Endodermal cell (in vitro differentiated cells): Measurements from ENCODE around the gene ENAM. TPM values are rescaled to one million over a fixed set of nuclear protein-coding genes. Genes with fewer than 3 reads are reported as not detected.

ENCODE experiments used
- DNase-seq: peaks from one replicate; pipeline ENCODE4 v3.0.0-alpha.2; 2017
- H3K27ac ChIP-seq: 2 replicates; pipeline ENCODE4 v1.5.1; 2013; ENCODE audit warnings: mild to moderate bottlenecking, low read depth, low read length, moderate library complexity
- H3K27me3 ChIP-seq: 2 replicates; pipeline ENCODE4 v1.6.1; 2013; ENCODE audit warnings: mild to moderate bottlenecking, low read length, moderate library complexity; ENCODE audit not compliant: insufficient read depth, control insufficient read depth, poor library complexity, severe bottlenecking
- H3K36me3 ChIP-seq: 2 replicates; pipeline ENCODE4 v1.7.0; 2013; ENCODE audit warnings: mild to moderate bottlenecking, low read length, moderate library complexity; ENCODE audit not compliant: control insufficient read depth, insufficient read depth
- H3K4me1 ChIP-seq: one replicate; pipeline ENCODE4 v1.7.0; 2013; ENCODE audit warnings: low read length; ENCODE audit not compliant: control insufficient read depth, insufficient read depth
- H3K4me3 ChIP-seq: 2 replicates; pipeline ENCODE4 v1.5.1; 2013; ENCODE audit warnings: mild to moderate bottlenecking, low read length, moderate library complexity
- H3K9ac ChIP-seq: 2 replicates; pipeline ENCODE4 v1.6.1; 2013; ENCODE audit warnings: mild to moderate bottlenecking, low read length, moderate library complexity; ENCODE audit not compliant: poor library complexity, severe bottlenecking; ENCODE audit errors: extremely low read depth
- H3K9me3 ChIP-seq: 2 replicates; pipeline ENCODE4 v1.6.1; 2013; ENCODE audit warnings: mild to moderate bottlenecking, low read length, moderate library complexity; ENCODE audit not compliant: control insufficient read depth
- H3K27ac Mint-ChIP-seq: 2 replicates; pipeline ENCODE4 v1.8.0; 2020; ENCODE audit warnings: mixed read lengths
- H3K27me3 Mint-ChIP-seq: 2 replicates; pipeline ENCODE4 v1.8.0; 2021; ENCODE audit warnings: mild to moderate bottlenecking, mixed read lengths; ENCODE audit not compliant: insufficient read depth
- H3K36me3 Mint-ChIP-seq: 2 replicates; pipeline ENCODE4 v1.8.0; 2020; ENCODE audit warnings: low read depth, mixed read lengths
- H3K4me1 Mint-ChIP-seq: 2 replicates; pipeline ENCODE4 v1.8.0; 2020; ENCODE audit warnings: mixed read lengths
- H3K4me3 Mint-ChIP-seq: 2 replicates; pipeline ENCODE4 v1.8.0; 2020; ENCODE audit warnings: mild to moderate bottlenecking, moderate library complexity, mixed read lengths
- H3K9me3 Mint-ChIP-seq: 2 replicates; pipeline ENCODE4 v1.8.0; 2020; ENCODE audit warnings: mild to moderate bottlenecking, mixed read lengths
- WGBS, 2 experiments: methylation state at CpG; one replicate each; pipeline versions ENCODE4 v1.1.5 to v1.1.7; 2013; ENCODE audit warnings: missing lambda C conversion rate in 2 of 2, mixed read lengths in 1 of 2; ENCODE audit not compliant: insufficient coverage in 1 of 2, insufficient read length in 1 of 2; 5-methylcytosine and 5-hydroxymethylcytosine counted together
- total RNA-seq, 2 donors: library from RNA; stranded (reverse); fragmentation: NEBNext Ultra II Directional in 1 of 2; extraction: Animal tissue kit (Norgen Biotek cat#: 25700) in 1 of 2; gene quantifications; 2 replicates in 1 of 2; 3 replicates in 1 of 2; pipeline ENCODE4 v1.2.1, GENCODE V29; 2021
- TF ChIP-seq, protein P1 (sequence below): fragments of 200-600 bp; sonication (generic); conservative IDR thresholded peaks from 2 replicates; pipeline ENCODE4 v1.5.0; 2021; ENCODE audit warnings: antibody characterized with exemption, mild to moderate bottlenecking

ENAM gene
- total RNA-seq, 2 donors from 2014 or later: not detected

DNA sequence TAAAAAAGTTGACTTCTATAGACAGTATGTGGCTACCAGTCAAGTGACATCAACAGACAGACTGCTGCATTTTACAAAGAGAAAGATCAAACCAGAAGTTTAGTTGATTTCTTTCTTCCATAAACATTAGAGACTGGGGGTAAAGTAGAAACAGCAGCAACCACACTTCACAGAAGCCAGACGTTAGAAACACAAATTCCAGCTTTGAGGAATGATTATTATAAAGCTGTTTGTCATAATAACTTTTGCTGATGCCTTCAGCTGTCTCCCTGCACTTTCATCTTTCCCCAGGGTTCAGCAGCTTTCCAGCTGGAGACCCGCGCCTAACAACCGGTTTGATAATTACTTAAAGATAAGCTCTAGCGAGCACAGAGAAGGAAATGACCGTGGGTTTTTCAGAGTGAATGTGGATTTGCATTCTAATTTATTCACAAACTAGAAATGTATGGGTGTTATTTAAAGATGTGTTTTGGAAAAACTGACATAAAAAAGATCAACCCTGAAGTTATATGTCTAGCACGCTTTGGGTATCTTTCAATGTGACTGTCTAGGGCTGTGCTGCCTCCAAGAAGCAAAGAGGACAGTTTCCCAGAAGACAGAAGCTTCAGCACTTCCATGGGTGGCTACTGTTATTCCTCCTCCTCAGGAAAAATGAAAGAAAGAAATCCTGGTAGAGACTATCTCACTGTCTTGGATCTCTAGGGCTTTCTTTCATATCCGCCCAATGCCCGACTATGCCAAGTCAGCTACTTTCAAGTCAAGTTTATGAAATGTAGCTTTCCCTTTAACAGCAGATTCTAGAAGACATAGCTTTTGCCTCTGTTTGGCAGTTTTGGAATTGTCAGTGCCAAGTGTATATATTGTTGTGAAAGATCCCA, 15.0 kb upstream of the ENAM start:
- TF ChIP-seq, protein P1, sequence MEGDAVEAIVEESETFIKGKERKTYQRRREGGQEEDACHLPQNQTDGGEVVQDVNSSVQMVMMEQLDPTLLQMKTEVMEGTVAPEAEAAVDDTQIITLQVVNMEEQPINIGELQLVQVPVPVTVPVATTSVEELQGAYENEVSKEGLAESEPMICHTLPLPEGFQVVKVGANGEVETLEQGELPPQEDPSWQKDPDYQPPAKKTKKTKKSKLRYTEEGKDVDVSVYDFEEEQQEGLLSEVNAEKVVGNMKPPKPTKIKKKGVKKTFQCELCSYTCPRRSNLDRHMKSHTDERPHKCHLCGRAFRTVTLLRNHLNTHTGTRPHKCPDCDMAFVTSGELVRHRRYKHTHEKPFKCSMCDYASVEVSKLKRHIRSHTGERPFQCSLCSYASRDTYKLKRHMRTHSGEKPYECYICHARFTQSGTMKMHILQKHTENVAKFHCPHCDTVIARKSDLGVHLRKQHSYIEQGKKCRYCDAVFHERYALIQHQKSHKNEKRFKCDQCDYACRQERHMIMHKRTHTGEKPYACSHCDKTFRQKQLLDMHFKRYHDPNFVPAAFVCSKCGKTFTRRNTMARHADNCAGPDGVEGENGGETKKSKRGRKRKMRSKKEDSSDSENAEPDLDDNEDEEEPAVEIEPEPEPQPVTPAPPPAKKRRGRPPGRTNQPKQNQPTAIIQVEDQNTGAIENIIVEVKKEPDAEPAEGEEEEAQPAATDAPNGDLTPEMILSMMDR: no peak
- H3K4me1 Mint-ChIP-seq: peaks cover 35% of the 10 kb centered on the region
- H3K4me1 ChIP-seq: peaks cover 8% of the 10 kb centered on the region
- H3K4me3 Mint-ChIP-seq: no peak overlapping the region
- WGBS, 2 experiments: 67 to 82% methylated on average over 1 to 9 of the region's 9 CpGs
- no peaks in the 10 kb centered on the region for H3K9me3 Mint-ChIP-seq
- no peak overlapping the region for H3K27ac ChIP-seq
- no peaks in the 10 kb centered on the region for H3K9me3 ChIP-seq
- no peak overlapping the region for H3K27ac Mint-ChIP-seq
- DNase-seq: no peak
- H3K27me3 Mint-ChIP-seq: peaks cover 38% of the 10 kb centered on the region
- H3K9ac ChIP-seq: no peak overlapping the region
- H3K36me3 ChIP-seq: no peaks in the 10 kb centered on the region
- H3K27me3 ChIP-seq: peaks cover 5% of the 10 kb centered on the region
- no peaks in the 10 kb centered on the region for H3K36me3 Mint-ChIP-seq
- H3K4me3 ChIP-seq: no peak overlapping the region

DNA sequence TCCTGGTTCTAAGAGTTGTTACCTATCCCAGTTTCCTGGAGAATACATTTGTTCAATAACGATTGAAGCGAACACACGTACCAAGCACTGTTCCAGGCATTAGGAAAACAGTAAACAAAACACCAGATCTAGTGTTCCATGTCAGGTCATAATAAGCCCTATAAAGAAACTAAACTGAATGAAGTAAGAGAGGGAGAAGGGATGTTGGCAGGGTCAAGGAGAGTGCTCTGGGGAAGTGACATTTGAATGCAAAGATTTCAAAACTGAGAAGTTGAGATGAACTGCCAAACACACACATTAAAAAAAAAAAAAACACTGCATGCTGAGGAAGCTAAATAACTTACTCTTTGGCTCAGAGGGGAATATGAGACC, 14.4 kb upstream of the ENAM start:
- TF ChIP-seq, protein P1: no peak
- H3K27me3 ChIP-seq: peaks cover 5% of the 10 kb centered on the region
- no peak overlapping the region for H3K4me3 Mint-ChIP-seq

DNA sequence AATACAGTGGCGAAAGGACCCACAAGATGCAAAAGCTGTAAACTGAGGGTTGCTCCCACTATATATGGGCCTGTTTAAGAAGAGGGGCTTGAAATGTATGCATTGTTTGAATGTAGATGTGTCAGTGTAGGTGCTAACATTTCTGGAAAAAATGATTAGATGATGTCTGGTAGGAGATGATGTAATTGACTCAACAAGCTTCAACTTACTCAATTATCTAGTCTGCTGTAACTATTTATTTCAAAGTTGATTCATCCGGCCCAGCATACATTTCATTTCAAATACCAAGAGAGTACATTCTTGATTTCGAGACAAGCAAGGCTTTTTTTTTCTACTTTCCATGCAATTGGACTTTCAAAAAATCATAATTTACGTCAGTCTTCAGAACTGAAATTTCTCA, 9.3 kb upstream of the ENAM start:
- WGBS, 2 experiments: 90 to 95% methylated on average over 4 of the region's 4 CpGs
- TF ChIP-seq, protein P1: no peak
- no peak overlapping the region for H3K27ac Mint-ChIP-seq
- peaks cover 18% of the 10 kb centered on the region for H3K4me1 Mint-ChIP-seq
- no peaks in the 10 kb centered on the region for H3K36me3 Mint-ChIP-seq
- H3K4me3 Mint-ChIP-seq: no peak overlapping the region
- Histone ChIP-seq H3K9ac (no peak overlapping the region), H3K27me3 (peaks cover 5% of the 10 kb centered on the region), H3K27ac (no peak overlapping the region), H3K4me1 (no peaks in the 10 kb centered on the region), H3K9me3 (no peaks in the 10 kb centered on the region), H3K4me3 (no peak overlapping the region), H3K36me3 (no peaks in the 10 kb centered on the region)
- H3K27me3 Mint-ChIP-seq: peaks cover 31% of the 10 kb centered on the region
- no peaks in the 10 kb centered on the region for H3K9me3 Mint-ChIP-seq
- no peak for DNase-seq

More for the DNA sequence above, 14.4 kb upstream of the ENAM start:
- no peaks in the 10 kb centered on the region for H3K36me3 Mint-ChIP-seq
- no peak overlapping the region for H3K9ac ChIP-seq
- DNase-seq: no peak
- no peaks in the 10 kb centered on the region for H3K36me3 ChIP-seq
- H3K4me1 Mint-ChIP-seq: peaks cover 34% of the 10 kb centered on the region
- no peaks in the 10 kb centered on the region for H3K9me3 Mint-ChIP-seq
- H3K27ac Mint-ChIP-seq: no peak overlapping the region
- H3K4me1 ChIP-seq: peaks cover 8% of the 10 kb centered on the region
- no peak overlapping the region for H3K4me3 ChIP-seq
- no peak overlapping the region for H3K27ac ChIP-seq
- 82 to 93% methylated on average over 3 of the region's 3 CpGs for WGBS, 2 experiments
- peaks cover 44% of the 10 kb centered on the region for H3K27me3 Mint-ChIP-seq
- H3K9me3 ChIP-seq: no peaks in the 10 kb centered on the region
